Fibroblast of lung (primary cell): ENCODE results near the gene PRKAG2.

Source experiments
- EZH2 ChIP-seq: IDR thresholded peaks from 2 replicates; pipeline ENCODE4 v1.5.1; 2012; ENCODE audit warnings: low read length, control low read depth, mild to moderate bottlenecking; ENCODE audit errors: missing control alignments
- TF ChIP-seq, protein P1 (sequence below), 2 donors: IDR thresholded peaks in 1 of 2; conservative IDR thresholded peaks in 1 of 2; 1 replicate in 1 of 2; 2 replicates in 1 of 2; pipeline ENCODE4 v1.5.1; 2011 to 2012; ENCODE audit warnings: low read length in 2 of 2, control low read depth in 1 of 2, inconsistent platforms in 1 of 2, low read depth in 1 of 2, mild to moderate bottlenecking in 1 of 2

DNA sequence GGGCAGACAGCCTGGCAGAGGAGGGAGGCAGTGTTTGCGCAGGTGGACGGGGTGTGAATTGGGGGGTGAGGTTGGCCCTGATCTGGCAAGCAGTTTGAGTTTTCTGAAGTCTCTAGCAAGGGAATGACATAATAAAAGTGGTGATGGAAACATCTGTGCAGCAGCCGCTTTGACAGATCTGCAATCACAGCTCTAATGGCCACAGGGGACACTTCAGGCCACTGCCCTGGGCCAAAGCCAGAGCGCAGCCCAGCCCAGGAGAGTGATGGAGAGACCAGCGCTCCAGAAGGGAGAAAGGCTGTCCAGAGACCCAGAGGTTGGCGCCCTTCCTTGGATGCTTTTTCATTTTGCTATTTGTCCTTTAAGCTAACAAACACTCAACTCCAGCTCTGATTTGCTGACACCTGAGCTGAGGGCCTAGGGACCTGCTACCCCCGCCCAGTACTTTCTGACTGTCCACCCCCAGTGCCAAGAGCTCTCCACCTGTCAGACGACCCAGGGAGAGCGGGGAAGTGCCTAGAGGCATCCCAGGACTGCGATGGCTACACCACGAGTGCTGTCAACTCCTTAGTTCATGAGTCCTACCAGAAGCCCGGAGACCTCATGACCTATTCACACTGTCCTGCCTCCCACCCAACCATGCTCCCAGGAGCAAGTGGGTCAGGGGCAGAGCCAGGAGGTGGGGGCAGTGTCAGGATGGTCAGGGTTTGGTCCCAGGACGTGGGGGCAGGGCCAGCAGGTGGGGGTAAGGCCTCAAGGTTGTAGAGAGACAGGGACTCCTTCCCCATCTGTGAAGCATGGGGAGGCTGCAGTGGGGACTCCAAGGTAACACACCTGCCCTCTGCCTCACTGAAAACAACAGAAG, 112.6 kb downstream of the PRKAG2 start:
- TF ChIP-seq, protein P1, sequence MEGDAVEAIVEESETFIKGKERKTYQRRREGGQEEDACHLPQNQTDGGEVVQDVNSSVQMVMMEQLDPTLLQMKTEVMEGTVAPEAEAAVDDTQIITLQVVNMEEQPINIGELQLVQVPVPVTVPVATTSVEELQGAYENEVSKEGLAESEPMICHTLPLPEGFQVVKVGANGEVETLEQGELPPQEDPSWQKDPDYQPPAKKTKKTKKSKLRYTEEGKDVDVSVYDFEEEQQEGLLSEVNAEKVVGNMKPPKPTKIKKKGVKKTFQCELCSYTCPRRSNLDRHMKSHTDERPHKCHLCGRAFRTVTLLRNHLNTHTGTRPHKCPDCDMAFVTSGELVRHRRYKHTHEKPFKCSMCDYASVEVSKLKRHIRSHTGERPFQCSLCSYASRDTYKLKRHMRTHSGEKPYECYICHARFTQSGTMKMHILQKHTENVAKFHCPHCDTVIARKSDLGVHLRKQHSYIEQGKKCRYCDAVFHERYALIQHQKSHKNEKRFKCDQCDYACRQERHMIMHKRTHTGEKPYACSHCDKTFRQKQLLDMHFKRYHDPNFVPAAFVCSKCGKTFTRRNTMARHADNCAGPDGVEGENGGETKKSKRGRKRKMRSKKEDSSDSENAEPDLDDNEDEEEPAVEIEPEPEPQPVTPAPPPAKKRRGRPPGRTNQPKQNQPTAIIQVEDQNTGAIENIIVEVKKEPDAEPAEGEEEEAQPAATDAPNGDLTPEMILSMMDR (conservative IDR thresholded peaks at IDR 0.05 in 1 of 2, IDR thresholded peaks at IDR 0.05 in 1 of 2; ENCODE audit: low read depth in 1 of 2, low read length in 2 of 2): no peak
- no peak for TF ChIP-seq EZH2
